Osteoblast (primary cell): ENCODE data around the gene NFS1. TPM values are rescaled to one million over a fixed set of nuclear protein-coding genes. Genes with fewer than 3 reads are reported as not detected.
"Not testable (repeated sequence)": the region's sequence is repeated elsewhere in the genome, so short reads cannot be mapped to it uniquely, and the experiment has no call there.

Source experiments
- DNase-seq: peaks from one replicate; pipeline ENCODE4 v3.0.0; 2011; ENCODE audit warnings: low spot score, mixed read lengths; ENCODE audit not compliant: insufficient read length; ENCODE audit errors: missing footprints
- H2AFZ ChIP-seq: 2 replicates; pipeline ENCODE4 v1.6.0; 2011; ENCODE audit warnings: mild to moderate bottlenecking, low read length
- H3K27ac ChIP-seq: 2 replicates; pipeline ENCODE4 v1.5.1; 2011; ENCODE audit warnings: mild to moderate bottlenecking, low read depth, low read length, moderate library complexity
- H3K27me3 ChIP-seq: 2 replicates; pipeline ENCODE4 v1.6.0; 2012; ENCODE audit warnings: mild to moderate bottlenecking, control low read depth, inconsistent platforms, low read length, moderate library complexity; ENCODE audit not compliant: insufficient read depth
- H3K36me3 ChIP-seq: 2 replicates; pipeline ENCODE4 v1.5.1; 2011; ENCODE audit warnings: mild to moderate bottlenecking, low read length, control low read depth, moderate library complexity; ENCODE audit not compliant: insufficient read depth
- H3K4me1 ChIP-seq: 2 replicates; pipeline ENCODE4 v1.5.1; 2011; ENCODE audit warnings: mild to moderate bottlenecking, low read length, control low read depth, moderate library complexity; ENCODE audit not compliant: insufficient read depth
- H3K4me2 ChIP-seq: 2 replicates; pipeline ENCODE4 v1.6.0; 2011; ENCODE audit warnings: mild to moderate bottlenecking, low read length; ENCODE audit not compliant: insufficient read depth
- H3K4me3 ChIP-seq: fragments of 200-600 bp; sonication (generic); 3 replicates; pipeline ENCODE4 v1.5.1; 2012; ENCODE audit warnings: mild to moderate bottlenecking, low read length, inconsistent platforms; ENCODE audit not compliant: insufficient read depth
- H3K79me2 ChIP-seq: 2 replicates; pipeline ENCODE4 v1.6.0; 2012; ENCODE audit warnings: mild to moderate bottlenecking, low read length, control low read depth, inconsistent platforms; ENCODE audit not compliant: insufficient read depth
- H3K9me3 ChIP-seq: 2 replicates; pipeline ENCODE4 v1.5.1; 2011; ENCODE audit warnings: low read depth, low read length, control low read depth
- H4K20me1 ChIP-seq: 2 replicates; pipeline ENCODE4 v1.6.0; 2012; ENCODE audit warnings: mild to moderate bottlenecking, low read length, control low read depth; ENCODE audit not compliant: insufficient read depth
- CTCF ChIP-seq: IDR thresholded peaks from 2 replicates; pipeline ENCODE4 v1.5.1; 2011; ENCODE audit warnings: mild to moderate bottlenecking, low read depth, low read length, moderate library complexity; ENCODE audit errors: extremely low read depth
- total RNA-seq: library from RNA; depleted of rRNA; stranded (reverse); fragments of >200 nt; gene quantifications from 2 replicates; pipeline ENCODE4 v1.2.3, GENCODE V29; 2012

NFS1 gene
- total RNA-seq, 1 donor = 21.7 TPM

DNA sequence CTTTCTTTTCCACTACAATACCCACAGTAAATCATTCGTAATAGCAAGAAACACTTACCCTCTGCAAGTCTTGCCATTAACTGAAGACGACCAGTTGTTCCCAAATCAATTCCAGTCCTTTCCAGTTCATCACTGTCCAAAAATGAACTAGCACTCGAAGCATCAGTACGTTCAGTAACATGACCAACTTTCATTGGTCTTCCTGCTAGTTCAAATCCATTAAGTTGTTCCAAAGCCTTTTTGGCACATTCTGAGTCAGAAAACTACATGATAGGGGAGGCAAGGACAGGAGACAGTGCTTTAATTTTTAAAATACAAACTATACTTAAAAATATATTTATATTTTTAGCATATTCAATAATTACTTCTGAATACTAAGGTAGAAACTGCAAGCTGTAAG is 15.0 kb upstream of the NFS1 start:
- H3K27me3 ChIP-seq = no peaks in the 10 kb centered on the region
- no peak overlapping the region for H3K4me2 ChIP-seq
- H3K9me3 ChIP-seq = no peaks in the 10 kb centered on the region
- no peak for DNase-seq
- peaks cover 78% of the 10 kb centered on the region for H4K20me1 ChIP-seq
- TF ChIP-seq CTCF = no peak
- peaks cover 16% of the 10 kb centered on the region for H3K4me1 ChIP-seq
- no peak overlapping the region for H3K27ac ChIP-seq
- no peak overlapping the region for H3K4me3 ChIP-seq
- H3K79me2 ChIP-seq = peaks cover 97% of the 10 kb centered on the region
- no peak overlapping the region for H2AFZ ChIP-seq
- peaks cover 98% of the 10 kb centered on the region for H3K36me3 ChIP-seq

DNA sequence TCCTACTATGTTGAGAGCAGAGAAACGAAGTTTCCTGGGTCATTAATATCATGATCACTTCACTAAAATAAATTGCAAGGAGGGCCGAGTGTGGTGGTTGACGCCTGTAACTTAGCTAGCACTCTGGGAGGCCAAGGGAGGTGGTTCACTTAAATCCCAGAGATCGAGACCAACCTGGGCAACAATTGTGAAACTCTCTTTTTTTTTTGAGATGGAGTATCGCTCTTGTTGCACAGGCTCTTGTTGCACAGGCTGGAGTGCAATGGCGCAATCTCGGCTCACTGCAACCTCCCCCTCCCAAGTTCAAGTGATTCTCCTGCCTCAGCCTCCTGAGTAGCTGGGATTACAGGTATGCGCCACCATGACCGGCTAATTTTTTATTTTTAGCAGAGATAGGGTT is 14.0 kb upstream of the NFS1 start:
- Histone ChIP-seq H3K36me3 (peaks cover 98% of the 10 kb centered on the region), H3K4me1 (peaks cover 12% of the 10 kb centered on the region), H4K20me1 (peaks cover 77% of the 10 kb centered on the region), H3K79me2 (peaks cover 93% of the 10 kb centered on the region)
- H3K4me2 ChIP-seq, H3K4me3 ChIP-seq, DNase-seq, H2AFZ ChIP-seq, H3K9me3 ChIP-seq, H3K27me3 ChIP-seq, H3K27ac ChIP-seq: not testable (repeated sequence)

GRCh38 chr20:35711588-35712209 is 12.5 kb upstream of the NFS1 start:
- Histone ChIP-seq H3K27ac (peak overlapping the region; percentile 45), H4K20me1 (peaks cover 70% of the 10 kb centered on the region)

DNA sequence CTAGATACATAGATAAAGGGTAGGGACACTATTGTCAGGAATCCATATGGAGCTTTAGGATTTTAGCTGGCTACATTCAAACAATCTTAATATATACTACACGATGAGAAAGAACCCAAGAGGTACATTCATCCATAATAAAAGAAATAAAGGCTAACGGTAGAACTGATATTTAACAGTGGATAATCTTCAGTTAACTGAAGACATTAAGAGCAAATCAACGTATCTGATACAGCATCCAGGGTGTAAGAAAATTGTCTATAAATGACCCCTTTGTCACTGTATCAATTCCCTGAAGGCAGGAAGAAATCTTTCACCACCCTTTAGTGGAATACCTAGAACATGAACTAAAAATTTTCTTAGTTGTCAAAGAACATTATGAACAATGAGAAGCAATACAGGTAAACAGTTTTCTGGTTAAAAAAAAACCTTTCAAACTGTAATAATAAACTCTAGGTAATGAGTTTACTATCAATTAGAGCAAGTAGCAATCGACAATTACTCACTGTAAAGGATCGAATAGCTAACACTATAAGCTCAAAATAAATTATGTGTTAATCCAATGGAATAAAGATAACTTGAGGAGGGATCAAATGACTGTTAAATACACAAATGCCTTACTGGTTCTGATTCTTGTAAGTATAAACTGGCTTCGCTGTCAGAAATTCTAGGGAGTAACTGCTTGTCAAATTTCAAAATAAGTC is 11.9 kb upstream of the NFS1 start:
- Histone ChIP-seq H3K9me3 (no peaks in the 10 kb centered on the region), H2AFZ (no peak overlapping the region), H3K4me1 (peaks cover 12% of the 10 kb centered on the region), H3K36me3 (peaks cover 97% of the 10 kb centered on the region), H3K4me3 (no peak overlapping the region), H3K27me3 (no peaks in the 10 kb centered on the region), H4K20me1 (peaks cover 66% of the 10 kb centered on the region), H3K79me2 (peaks cover 81% of the 10 kb centered on the region), H3K27ac (peak overlapping the region; percentile 11), H3K4me2 (no peak overlapping the region)
- TF ChIP-seq CTCF = no peak
- DNase-seq = no peak

More at GRCh38 chr20:35711588-35712209, 12.5 kb upstream of the NFS1 start:
- Histone ChIP-seq H3K27me3 (no peaks in the 10 kb centered on the region), H3K36me3 (peaks cover 97% of the 10 kb centered on the region), H3K4me3 (no peak overlapping the region), H3K4me1 (peaks cover 12% of the 10 kb centered on the region), H3K9me3 (no peaks in the 10 kb centered on the region), H3K79me2 (peaks cover 86% of the 10 kb centered on the region), H3K4me2 (no peak overlapping the region), H2AFZ (no peak overlapping the region)
- DNase-seq = no peak
- no peak for TF ChIP-seq CTCF
